GM12801 (cell line): ENCODE measurements around the gene ERLIN1.

Experiments used
- TF ChIP-seq, protein P1 (sequence below): IDR thresholded peaks from one replicate; pipeline ENCODE4 v1.5.1; 2011; ENCODE audit warnings: control low read depth; ENCODE audit not compliant: insufficient read length; ENCODE audit errors: extremely low read depth

Gene ERLIN1

DNA sequence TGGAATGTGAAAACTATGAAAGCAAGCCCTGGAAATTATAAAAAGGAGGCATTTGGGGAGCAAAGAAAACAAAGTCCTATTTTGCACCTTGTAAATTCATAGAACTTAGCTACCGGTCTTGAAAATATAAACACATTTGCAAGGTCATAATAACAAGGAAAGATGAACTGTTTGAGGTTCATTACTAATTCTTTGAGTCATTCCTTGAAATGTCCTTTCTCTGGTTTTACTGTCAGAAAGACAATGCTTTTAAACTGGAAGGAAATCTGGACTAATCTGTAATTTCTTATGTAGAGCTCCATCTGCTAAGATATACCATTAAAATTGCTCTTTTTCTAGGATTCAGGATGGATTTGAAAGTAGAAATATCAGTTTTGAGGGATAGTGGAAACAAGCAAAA is 1.4 kb downstream of the ERLIN1 start:
- TF ChIP-seq, protein P1, sequence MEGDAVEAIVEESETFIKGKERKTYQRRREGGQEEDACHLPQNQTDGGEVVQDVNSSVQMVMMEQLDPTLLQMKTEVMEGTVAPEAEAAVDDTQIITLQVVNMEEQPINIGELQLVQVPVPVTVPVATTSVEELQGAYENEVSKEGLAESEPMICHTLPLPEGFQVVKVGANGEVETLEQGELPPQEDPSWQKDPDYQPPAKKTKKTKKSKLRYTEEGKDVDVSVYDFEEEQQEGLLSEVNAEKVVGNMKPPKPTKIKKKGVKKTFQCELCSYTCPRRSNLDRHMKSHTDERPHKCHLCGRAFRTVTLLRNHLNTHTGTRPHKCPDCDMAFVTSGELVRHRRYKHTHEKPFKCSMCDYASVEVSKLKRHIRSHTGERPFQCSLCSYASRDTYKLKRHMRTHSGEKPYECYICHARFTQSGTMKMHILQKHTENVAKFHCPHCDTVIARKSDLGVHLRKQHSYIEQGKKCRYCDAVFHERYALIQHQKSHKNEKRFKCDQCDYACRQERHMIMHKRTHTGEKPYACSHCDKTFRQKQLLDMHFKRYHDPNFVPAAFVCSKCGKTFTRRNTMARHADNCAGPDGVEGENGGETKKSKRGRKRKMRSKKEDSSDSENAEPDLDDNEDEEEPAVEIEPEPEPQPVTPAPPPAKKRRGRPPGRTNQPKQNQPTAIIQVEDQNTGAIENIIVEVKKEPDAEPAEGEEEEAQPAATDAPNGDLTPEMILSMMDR = no peak

DNA sequence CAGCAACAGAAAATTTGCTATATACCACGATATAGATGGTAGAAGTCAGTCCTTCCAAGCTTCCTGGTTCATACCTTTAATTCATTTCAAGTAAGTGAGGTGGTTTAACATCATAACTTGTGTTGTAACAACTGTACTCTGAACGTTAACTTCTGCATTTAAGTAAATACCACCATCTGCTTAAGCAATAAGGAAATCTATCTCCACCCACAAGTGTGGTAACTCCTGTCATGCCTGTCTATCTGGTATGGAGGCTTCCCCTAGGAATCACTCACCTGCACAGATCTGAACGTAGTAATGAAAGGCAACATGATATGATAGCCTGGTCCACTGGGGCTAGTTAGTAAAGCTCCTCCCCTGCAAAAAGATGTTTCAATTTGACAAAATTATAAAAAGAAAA is 2.3 kb downstream of the ERLIN1 start:
- TF ChIP-seq, protein P1 = no peak

DNA sequence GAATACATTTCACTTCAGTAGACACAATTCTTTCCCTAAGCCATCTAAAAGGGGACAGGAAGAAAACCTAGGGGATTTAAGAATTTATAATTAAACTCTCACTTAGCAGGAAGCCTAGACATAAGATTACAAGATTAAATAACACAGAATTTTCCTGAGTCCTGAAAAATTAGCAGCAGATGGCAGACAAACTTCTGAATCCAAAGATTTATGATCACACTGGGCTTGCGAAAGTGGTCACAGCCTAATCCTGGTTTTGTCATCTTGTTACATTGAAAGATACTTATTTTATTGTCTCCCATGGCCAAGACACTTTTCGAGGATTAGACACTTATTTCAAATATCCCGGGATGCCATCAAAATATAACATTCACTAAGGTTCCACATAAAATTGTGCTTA is 2.9 kb downstream of the ERLIN1 start:
- TF ChIP-seq, protein P1 = no peak

DNA sequence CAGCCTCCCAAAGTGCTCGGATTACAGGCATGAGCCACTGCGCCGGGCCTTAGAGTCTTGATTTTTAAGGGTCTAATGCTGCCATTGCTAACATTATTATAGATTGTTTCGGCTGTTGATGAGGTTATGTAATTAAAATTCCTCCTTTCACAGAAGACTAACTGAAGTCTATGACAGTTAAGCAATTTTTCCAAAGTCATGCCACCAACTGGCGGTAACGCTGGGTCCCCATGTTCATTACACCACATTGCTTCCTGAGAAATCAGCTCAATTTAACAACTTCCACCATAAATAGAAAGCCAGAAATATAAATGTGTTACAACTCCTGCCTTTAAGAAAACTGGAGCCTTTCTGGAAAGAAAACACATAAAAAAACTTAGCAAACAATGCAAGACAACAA is 3.5 kb downstream of the ERLIN1 start:
- TF ChIP-seq, protein P1 = no peak

DNA sequence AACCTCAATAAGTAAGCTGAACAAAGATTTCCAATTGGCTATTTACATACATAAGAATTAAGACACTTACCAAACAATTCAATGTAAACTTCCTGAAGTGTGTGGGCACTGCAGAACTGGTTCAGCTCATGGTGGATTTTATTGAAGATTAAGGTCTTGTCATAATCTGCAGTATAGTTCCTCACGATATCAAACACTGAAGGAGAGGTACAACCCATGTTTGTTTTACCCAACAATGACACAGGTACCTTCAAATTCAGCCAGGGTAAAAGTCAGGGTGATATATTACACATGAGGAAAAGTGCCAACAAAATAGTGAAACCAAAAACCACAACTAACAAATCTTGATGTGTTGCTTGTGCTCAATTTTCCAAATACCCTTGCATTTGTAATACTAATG is 10.0 kb downstream of the ERLIN1 start:
- TF ChIP-seq, protein P1 = no peak

DNA sequence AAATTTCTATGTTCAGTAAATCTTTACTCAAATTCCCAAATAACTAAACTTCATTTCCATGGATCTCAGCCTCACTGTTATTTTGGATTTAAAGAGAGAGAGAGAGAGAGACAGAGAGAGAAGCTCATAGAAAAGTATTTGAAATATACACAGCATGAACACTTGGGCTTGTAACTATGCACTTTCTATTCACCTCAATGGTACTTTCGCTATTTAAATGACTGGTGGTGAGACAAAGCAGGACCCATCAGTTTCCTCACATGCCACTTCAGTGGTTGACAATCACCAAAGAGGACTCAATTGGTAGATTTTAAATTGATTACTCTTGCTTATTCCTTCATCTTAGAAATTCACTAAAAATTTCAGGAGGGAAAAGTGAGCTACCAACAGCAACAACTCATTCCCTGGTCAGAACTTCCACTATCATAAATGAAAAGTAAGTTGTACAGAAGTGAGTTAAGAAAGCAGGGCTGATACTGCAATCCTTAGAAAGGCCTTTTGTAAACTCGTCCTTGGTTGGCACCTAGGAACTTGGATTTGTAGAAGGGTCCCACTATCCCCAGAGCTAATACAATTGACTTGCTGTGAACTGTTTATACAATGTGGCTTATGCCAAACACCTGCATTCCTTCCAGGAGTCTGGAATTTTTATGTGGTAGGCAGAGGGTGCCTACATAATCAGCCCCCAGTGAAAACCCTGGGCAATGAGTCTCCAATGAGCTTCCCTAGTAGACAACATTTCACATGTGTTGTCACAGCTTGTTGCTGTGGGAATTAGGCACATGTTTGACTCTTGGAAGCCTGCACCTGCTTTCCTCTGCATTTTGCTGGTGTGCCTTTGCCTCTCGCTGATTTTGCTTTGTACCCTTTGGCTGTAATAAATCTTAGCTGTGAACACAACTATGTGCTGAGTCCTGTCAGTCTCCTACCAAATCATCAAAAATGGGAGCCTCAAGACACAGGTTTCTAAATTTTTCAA is 10.8 kb downstream of the ERLIN1 start:
- TF ChIP-seq, protein P1 = no peak

DNA sequence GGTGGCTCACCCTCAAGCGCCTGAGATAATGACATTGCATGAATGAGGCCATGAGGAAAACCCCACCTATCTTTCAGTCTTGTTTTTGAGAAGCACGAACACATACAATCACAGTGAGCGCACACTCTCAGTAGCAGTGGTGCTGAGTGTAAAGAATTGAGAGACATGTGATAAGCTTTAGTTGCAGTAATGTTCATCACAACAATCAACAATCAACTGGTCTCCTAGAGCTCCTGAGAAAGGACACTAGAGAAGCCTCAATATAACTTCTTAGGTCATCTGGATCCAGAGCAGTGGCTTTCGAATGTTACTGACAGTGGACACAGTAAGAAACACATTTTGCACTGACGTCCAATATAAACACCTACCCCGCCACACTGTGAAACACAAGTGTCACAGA is 12.8 kb downstream of the ERLIN1 start:
- TF ChIP-seq, protein P1 = no peak
